ENCODE measurements around the gene ERICH6.

GRCh38 chr3:150639262-150639661, 64.5 kb downstream of the ERICH6 start:
- TF ChIP-seq POLR2A (IDR thresholded peaks at IDR 0.05; ENCODE audit: low read depth, low read length) (no peak), TAF1 (IDR thresholded peaks at IDR 0.05; ENCODE audit: borderline replicate concordance, low read depth, low read length) (no peak), POLR2AphosphoS5 (IDR thresholded peaks at IDR 0.05; ENCODE audit: low read depth, low read length) (no peak)
